Renal pelvis (tissue), 4 donors: ENCODE measurements around the gene MED10. TPM values are rescaled to one million over a fixed set of nuclear protein-coding genes. Genes with fewer than 3 reads are reported as not detected.

Experiments used
- DNase-seq: peaks from one replicate; pipeline ENCODE4 v3.0.0-alpha.2; 2013
- polyA plus RNA-seq, 3 donors: library from polyadenylated mRNA; unstranded; fragments of 120-200 nt; gene quantifications; one replicate each; pipeline ENCODE4 v1.2.1, GENCODE V29; 2013; ENCODE audit not compliant: insufficient read length in 3 of 3

MED10 gene
- polyA plus RNA-seq, 3 donors, result 35.2 to 37.8 (median 37.5) TPM

DNA sequence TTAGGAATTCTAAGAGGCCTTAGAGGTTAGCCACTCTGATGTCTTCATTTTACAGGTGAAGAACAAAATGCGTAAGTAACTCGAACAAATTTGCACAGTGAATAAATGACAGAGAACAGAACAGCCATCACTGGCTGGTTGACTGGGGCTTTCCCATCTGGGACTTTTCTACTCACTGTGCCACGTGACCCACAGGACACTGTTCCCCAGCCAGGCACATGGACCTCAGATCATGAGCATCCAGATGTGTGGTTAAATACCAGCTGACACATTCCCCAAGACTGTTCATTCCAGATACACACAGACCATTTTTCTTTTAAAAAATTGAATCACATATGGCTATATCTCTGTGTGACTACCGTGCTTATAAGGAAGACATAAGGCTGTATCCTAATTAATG lies 25.8 kb upstream of the MED10 start:
- no peak for DNase-seq

GRCh38 chr5:6403416-6403815 lies 25.1 kb upstream of the MED10 start:
- no peak for DNase-seq

GRCh38 chr5:6402939-6403338 lies 24.6 kb upstream of the MED10 start:
- DNase-seq, result no peak

- DNase-seq, result no peak
Observed at GRCh38 chr5:6401410-6401809, 23.1 kb upstream of the MED10 start.

DNA sequence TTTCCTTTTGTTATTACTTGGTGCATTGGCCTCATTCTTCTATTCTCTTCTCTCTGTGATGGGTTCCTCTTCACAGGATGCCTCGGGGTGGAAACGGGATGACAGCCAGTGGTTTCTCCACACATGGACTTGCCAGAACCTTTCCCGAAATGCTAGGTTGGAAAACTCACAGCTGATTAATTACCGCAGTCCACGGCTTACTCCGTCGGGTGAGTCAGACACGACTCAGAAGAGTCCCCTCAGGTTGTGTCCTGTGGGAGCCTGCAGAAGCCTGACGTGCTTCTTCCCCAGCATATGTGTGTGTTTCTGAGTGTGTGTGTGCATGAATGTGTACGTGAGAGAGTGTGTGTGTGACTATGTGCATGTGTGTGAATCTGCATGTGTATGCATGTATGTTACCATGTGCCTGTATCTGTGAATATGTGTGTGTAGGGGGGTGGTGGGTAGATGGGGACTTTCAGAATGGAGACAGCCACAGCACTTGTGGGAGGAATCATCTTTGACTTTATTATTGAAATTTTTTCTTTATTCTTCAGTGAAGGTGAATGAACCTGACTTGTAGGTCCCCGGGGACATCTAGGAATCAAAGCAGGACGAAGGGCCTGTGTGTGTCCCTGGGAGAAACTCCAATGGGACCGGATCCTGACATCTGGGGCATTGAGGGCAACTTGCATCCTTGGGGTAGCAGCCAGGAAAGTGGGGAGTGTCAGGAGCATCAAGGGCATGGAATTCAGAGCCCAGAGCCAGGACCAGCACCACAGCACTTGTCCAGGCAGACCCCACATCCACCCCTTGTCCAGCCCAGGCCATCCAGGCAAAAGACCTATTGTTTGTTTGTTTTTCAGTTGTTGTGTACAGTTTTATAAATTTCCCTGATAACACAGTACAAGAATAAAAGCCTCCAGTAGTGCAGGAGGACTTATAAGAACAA lies 21.9 kb upstream of the MED10 start:
- DNase-seq, result no peak

DNA sequence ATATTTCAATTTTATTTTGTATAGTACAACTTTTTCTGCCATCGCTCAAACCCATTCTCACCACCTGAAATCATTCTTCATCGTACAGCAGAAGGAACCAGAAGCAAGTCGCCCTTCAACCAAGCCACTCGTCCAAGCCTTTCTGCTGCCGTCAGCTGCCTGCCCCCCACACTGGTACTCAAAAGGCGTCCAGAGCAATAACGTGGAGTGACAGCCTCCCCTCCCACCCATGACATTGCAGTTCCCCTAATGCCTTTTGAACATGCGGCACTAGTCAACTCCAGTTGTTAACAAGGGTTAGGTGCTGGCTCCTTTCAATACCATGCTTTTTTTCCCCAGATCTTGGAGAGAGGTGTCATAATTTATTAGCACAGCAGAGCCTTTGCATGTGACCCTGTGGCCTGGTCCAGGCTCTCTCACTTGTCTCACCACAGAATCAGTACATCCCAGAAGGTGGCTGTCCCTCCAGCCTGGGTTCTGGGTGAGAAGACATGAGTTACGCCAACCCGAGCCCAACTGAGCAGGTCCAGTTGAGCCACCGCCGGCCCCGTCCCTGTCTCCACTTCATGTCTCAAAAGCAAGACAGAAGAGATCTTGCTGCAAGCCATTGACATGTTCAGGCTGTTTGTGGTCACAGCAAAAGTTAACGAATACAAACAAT lies 20.4 kb upstream of the MED10 start:
- no peak for DNase-seq

- no peak for DNase-seq
Observed at GRCh38 chr5:6397536-6398269, 19.4 kb upstream of the MED10 start.

- DNase-seq, result no peak
Observed at GRCh38 chr5:6396836-6397535, 18.6 kb upstream of the MED10 start.

DNA sequence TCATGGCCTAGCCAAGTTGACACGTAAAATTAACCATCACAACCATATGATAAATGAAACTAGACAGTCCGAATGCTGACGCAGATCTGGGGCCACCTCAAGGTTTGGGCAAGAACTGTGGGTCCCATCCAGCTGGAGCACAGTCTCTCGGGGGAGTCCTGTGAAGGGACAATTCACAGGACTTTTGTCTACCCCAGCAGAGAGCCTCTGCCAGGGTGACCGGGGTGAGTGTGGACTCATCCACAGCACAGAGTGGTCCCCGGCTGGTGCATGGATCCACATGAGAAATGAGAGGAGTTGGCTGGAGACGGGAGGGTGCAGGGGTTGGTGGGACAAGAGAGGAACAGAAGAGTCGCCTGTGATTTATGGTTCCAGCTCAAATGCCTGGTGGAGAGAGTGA lies 17.7 kb upstream of the MED10 start:
- DNase-seq, result no peak

DNA sequence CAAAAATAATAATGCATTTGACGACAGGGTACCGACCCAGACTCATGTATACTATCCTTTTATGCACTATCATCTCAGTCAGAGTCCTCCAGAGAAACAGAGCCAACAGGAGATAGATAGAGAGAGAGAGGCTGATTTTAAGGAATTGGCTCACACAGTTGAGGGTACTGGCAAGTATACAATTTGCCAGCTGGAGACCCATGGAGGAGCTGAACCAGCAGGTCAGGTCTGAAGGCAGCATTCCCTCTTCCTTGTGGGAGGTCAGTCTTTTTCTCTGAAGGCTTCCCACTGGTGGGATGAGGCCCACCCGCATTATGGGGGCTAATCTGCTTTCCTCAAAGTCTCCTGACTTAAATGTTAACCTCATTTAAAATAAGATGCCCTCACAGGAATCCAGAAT lies 17.3 kb upstream of the MED10 start:
- no peak for DNase-seq

- no peak for DNase-seq
Observed at GRCh38 chr5:6395102-6395445, 16.7 kb upstream of the MED10 start.

- DNase-seq, result no peak
Observed at GRCh38 chr5:6394429-6395101, 16.2 kb upstream of the MED10 start.

- no peak for DNase-seq
Observed at GRCh38 chr5:6393596-6394194, 15.3 kb upstream of the MED10 start.

DNA sequence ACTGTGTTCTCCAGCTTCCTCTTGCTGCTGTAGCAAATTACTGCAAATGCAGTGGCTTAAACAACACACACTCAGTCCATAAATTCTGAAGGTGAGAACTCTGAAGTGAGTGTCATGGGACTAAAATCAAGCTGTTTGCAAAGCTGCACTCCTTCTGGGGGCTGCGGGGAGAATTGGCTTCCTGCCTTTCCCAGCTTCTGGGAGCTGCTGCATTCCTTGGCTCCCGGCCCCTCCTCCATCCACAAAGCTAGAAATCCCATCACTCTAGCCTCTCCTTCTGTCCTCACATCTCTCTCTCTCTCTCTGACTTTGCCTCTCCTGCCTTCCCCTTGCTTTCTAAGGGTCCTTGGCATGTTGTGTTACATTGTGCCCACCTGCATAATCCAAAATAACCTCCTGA lies 14.2 kb upstream of the MED10 start:
- no peak for DNase-seq

- DNase-seq, result no peak
Observed at GRCh38 chr5:6391151-6391550, 12.8 kb upstream of the MED10 start.

DNA sequence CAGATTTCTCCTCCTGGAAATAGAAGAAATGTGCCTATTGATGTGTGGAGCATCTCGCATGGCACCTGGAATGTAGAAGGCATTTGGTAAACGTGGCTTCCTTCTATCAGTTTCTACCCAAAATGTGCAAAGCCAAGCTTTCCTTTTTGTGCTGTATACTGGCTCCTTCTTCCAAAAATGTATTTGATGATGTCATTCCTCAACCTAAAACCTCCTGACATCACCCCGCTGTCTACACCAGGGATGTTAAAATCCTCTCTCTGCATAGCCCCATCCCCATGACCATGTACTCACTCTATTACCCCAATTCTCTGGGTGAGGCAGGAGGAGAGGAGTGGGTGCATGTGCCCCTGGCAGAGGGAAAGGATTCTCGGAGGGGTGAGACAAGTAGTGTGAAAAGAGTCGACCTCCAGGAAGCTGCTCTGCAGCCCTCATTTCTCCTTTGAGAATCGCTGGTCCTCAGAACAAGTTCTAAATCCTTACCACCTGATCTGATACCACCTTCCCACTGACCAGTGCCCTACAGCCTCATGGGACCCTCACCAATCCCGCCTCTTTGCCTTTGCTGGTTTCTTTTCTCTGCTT lies 11.7 kb upstream of the MED10 start:
- no peak for DNase-seq

DNA sequence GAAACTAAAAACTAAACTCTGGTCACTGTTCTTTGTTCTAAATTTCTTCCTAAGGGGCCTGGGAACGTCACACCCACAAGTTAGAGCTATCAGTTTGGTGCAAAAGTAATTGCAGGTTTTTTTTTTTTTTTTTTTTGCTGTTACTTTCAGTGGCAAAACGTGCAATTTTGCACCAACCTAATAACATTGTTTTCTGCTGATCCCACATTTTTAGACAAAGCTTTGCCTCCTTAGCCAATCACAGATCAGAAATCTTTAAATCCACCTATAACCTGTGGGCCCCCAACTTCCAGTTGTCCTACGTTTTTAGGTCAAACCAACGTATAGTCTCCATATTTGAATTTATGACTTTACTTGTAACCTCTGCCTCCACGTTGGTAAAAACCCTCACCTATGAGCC lies 11.1 kb upstream of the MED10 start:
- DNase-seq, result no peak

DNA sequence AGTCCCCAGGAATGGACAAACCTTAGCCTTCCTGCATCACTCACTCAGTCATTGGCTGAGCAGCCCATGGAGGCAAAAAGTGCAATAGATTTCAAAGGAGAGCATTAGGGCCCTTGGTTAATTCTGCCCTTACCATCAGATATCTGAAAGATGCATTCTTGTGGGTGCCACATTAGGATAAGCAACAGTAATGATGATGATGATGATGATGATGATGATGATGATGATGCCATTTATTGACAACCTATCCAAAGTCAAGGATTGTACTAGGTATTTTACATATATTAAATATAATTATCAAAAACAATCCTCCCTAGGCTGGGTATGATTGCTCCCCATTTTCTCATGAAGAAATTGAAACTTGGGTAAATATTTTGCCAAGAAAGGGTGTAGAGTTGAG lies 9.6 kb upstream of the MED10 start:
- DNase-seq, result no peak

GRCh38 chr5:6386271-6386670 lies 7.9 kb upstream of the MED10 start:
- DNase-seq, result no peak

GRCh38 chr5:6384856-6385255 lies 6.5 kb upstream of the MED10 start:
- no peak for DNase-seq

GRCh38 chr5:6383376-6383775 lies 5.0 kb upstream of the MED10 start:
- DNase-seq, result no peak
